Hepatocyte (in vitro differentiated cells): ENCODE data around the gene STK38L. TPM values are rescaled to one million over a fixed set of nuclear protein-coding genes. Genes with fewer than 3 reads are reported as not detected.

Experiments used
- DNase-seq: peaks from one replicate; pipeline ENCODE4 v3.0.0-alpha.2; 2016; ENCODE audit warnings: low spot score
- H2AFZ ChIP-seq: fragments of 200-600 bp; sonication (generic); 2 replicates; pipeline ENCODE4 v1.6.0; 2016; ENCODE audit warnings: antibody characterized with exemption, mild to moderate bottlenecking
- H3K27ac ChIP-seq: fragments of 200-600 bp; sonication (generic); 2 replicates; pipeline ENCODE4 v1.5.1; 2016; ENCODE audit warnings: mild to moderate bottlenecking
- H3K27me3 ChIP-seq: fragments of 200-600 bp; sonication (generic); 2 replicates; pipeline ENCODE4 v1.6.1; 2016
- H3K36me3 ChIP-seq: fragments of 200-600 bp; sonication (generic); replicated peaks from 2 replicates; pipeline ENCODE4 v1.5.1; 2016; ENCODE audit warnings: low read depth; ENCODE audit not compliant: insufficient read depth
- H3K4me1 ChIP-seq: fragments of 200-600 bp; sonication (generic); 2 replicates; pipeline ENCODE4 v1.5.1; 2016; ENCODE audit warnings: mild to moderate bottlenecking, moderate library complexity; ENCODE audit not compliant: insufficient read depth
- H3K4me2 ChIP-seq: fragments of 200-600 bp; sonication (generic); 2 replicates; pipeline ENCODE4 v1.6.0; 2016
- H3K4me3 ChIP-seq: fragments of 200-600 bp; sonication (generic); 2 replicates; pipeline ENCODE4 v1.5.1; 2016; ENCODE audit warnings: mild to moderate bottlenecking
- H3K79me2 ChIP-seq: fragments of 200-600 bp; sonication (generic); 2 replicates; pipeline ENCODE4 v1.6.0; 2017; ENCODE audit warnings: mild to moderate bottlenecking
- H3K9me2 ChIP-seq: fragments of 200-600 bp; sonication (generic); replicated peaks from 2 replicates; pipeline ENCODE4 v1.6.0; 2017; ENCODE audit warnings: mild to moderate bottlenecking; ENCODE audit not compliant: insufficient read depth
- H3K9me3 ChIP-seq: fragments of 200-600 bp; sonication (generic); 2 replicates; pipeline ENCODE4 v1.5.1; 2016; ENCODE audit warnings: low read depth, mild to moderate bottlenecking
- H4K20me1 ChIP-seq: fragments of 200-600 bp; sonication (generic); 2 replicates; pipeline ENCODE4 v1.6.0; 2016; ENCODE audit warnings: mild to moderate bottlenecking; ENCODE audit not compliant: insufficient read depth, poor library complexity, severe bottlenecking
- EZH2 ChIP-seq: fragments of 200-600 bp; sonication (generic); IDR thresholded peaks from 2 replicates; pipeline ENCODE4 v1.6.1; 2016; ENCODE audit warnings: antibody characterized with exemption, mild to moderate bottlenecking, borderline replicate concordance
- EZH2phosphoT487 ChIP-seq: fragments of 200-600 bp; sonication (generic); IDR thresholded peaks from one replicate; pipeline ENCODE4 v1.6.1; 2018; ENCODE audit warnings: antibody characterized with exemption, mild to moderate bottlenecking, low read depth, moderate library complexity; ENCODE audit not compliant: unreplicated experiment, severe bottlenecking
- WGBS: methylation state at CpG from one replicate; pipeline ENCODE4 v1.1.6; 2016; ENCODE audit warnings: low lambda C conversion rate; ENCODE audit errors: missing lambda C conversion rate; 5-methylcytosine and 5-hydroxymethylcytosine counted together
- polyA plus RNA-seq: library from polyadenylated mRNA; unstranded; fragments of >200 nt; fragmentation: Nextera tagmentation; extraction: Ambion mirVana; gene quantifications from 2 replicates; pipeline ENCODE4 v1.2.1, GENCODE V29; 2016
- total RNA-seq: library from RNA; depleted of rRNA; stranded (reverse); fragments of >200 nt; gene quantifications from 2 replicates; pipeline ENCODE4 v1.2.3, GENCODE V29; 2014
- TF ChIP-seq, protein P1 (sequence below): fragments of 200-600 bp; sonication (generic); IDR thresholded peaks from 2 replicates; pipeline ENCODE4 v1.5.1; 2016; ENCODE audit warnings: antibody characterized with exemption, mild to moderate bottlenecking; ENCODE audit not compliant: poor library complexity

Gene STK38L
- total and polyA plus RNA-seq, 2 experiments from 2014 or later: 18.8 to 36.7 TPM

DNA sequence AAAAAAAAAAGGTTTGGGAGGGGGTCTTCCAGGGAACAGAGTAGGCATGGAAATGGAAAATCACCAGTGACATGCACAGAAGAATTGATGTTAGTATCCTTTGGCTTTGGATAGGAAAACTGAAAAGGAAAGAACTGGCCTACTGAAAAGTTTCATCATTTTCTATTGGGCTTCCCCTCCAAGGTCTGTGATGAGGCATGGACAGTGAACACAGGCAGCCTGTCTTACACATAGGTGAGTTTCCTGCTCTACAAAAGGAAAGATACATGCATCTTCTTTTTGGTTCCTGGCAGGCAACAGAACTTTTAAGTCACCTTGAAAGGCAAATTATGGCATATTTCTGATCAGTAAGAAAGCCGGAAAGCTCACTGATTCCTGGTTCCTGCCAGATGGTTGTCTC is 94.4 kb downstream of the STK38L start:
- H3K4me2 ChIP-seq: no peak overlapping the region
- no peak overlapping the region for H2AFZ ChIP-seq
- TF ChIP-seq EZH2phosphoT487: no peak
- TF ChIP-seq, protein P1, sequence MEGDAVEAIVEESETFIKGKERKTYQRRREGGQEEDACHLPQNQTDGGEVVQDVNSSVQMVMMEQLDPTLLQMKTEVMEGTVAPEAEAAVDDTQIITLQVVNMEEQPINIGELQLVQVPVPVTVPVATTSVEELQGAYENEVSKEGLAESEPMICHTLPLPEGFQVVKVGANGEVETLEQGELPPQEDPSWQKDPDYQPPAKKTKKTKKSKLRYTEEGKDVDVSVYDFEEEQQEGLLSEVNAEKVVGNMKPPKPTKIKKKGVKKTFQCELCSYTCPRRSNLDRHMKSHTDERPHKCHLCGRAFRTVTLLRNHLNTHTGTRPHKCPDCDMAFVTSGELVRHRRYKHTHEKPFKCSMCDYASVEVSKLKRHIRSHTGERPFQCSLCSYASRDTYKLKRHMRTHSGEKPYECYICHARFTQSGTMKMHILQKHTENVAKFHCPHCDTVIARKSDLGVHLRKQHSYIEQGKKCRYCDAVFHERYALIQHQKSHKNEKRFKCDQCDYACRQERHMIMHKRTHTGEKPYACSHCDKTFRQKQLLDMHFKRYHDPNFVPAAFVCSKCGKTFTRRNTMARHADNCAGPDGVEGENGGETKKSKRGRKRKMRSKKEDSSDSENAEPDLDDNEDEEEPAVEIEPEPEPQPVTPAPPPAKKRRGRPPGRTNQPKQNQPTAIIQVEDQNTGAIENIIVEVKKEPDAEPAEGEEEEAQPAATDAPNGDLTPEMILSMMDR: no peak
- no peak for TF ChIP-seq EZH2
- H3K27ac ChIP-seq: no peak overlapping the region
- no peaks in the 10 kb centered on the region for H4K20me1 ChIP-seq
- H3K4me1 ChIP-seq: peaks cover 4% of the 10 kb centered on the region
- H3K9me3 ChIP-seq: no peaks in the 10 kb centered on the region
- no peaks in the 10 kb centered on the region for H3K36me3 ChIP-seq
- H3K9me2 ChIP-seq: no peaks in the 10 kb centered on the region
- WGBS: 96% methylated on average over 1 of the region's 1 CpG
- peaks cover 8% of the 10 kb centered on the region for H3K27me3 ChIP-seq
- no peak for DNase-seq
- no peak overlapping the region for H3K4me3 ChIP-seq
- no peaks in the 10 kb centered on the region for H3K79me2 ChIP-seq

DNA sequence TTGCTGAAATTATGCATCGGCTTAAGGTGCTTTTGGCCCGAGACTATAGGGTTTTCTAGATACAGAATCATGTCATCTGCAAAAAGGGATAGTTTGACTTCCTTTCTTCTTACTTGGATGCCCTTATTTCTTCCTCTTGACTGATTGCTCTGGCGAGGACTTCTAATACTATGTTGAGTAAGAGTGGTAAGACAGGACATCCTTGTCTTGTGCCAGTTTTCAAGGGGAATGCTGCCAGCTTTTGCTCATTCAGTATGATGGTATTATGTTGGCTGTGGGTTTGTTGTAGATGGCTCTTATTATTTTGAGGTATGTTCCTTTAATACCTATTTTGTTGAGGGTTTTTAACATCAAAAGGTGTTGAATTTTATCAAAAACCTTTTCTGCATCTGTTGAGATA is 96.9 kb downstream of the STK38L start:
- H3K27ac ChIP-seq: no peak overlapping the region
- TF ChIP-seq, protein P1: no peak
- TF ChIP-seq EZH2 (no peak), EZH2phosphoT487 (no peak)
- DNase-seq: no peak
- H3K27me3 ChIP-seq: no peaks in the 10 kb centered on the region
- no peaks in the 10 kb centered on the region for H3K9me3 ChIP-seq
- H3K4me1 ChIP-seq: peaks cover 4% of the 10 kb centered on the region
- no peaks in the 10 kb centered on the region for H3K79me2 ChIP-seq
- H3K4me3 ChIP-seq: no peak overlapping the region
- no peak overlapping the region for H3K4me2 ChIP-seq
- H3K36me3 ChIP-seq: no peaks in the 10 kb centered on the region
- no peak overlapping the region for H2AFZ ChIP-seq
- H3K9me2 ChIP-seq: no peaks in the 10 kb centered on the region
- no peaks in the 10 kb centered on the region for H4K20me1 ChIP-seq
- 100% methylated on average over 3 of the region's 3 CpGs for WGBS

DNA sequence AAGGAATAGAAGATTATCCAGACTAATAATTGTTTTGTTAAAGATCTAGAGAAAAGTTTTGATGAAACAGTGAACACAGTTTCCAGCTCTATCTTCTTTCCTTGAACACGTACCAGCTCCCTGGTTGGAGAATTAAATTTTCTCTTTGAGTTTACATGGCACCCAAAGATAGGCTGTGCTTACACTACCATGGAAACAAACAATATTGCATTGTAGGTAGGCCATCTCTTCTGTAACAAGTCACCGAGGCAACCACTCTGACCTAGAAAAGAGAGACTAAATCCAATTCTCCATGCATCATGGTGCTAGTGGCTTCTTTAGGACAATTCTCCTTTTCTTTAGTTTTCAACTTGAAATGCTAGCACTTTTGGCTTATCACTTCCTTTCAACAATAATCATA is 98.5 kb downstream of the STK38L start:
- Histone ChIP-seq H3K36me3 (no peaks in the 10 kb centered on the region), H4K20me1 (no peaks in the 10 kb centered on the region), H3K27me3 (no peaks in the 10 kb centered on the region), H3K4me3 (no peak overlapping the region), H3K79me2 (no peaks in the 10 kb centered on the region), H3K27ac (no peak overlapping the region), H3K4me1 (peaks cover under 1% of the 10 kb centered on the region), H2AFZ (no peak overlapping the region), H3K9me2 (no peaks in the 10 kb centered on the region), H3K9me3 (no peaks in the 10 kb centered on the region), H3K4me2 (no peak overlapping the region)
- no peak for DNase-seq
- WGBS: 97% methylated on average over 2 of the region's 2 CpGs
- TF ChIP-seq, protein P1: no peak
- TF ChIP-seq EZH2 (no peak), EZH2phosphoT487 (no peak)
